ENCODE data around the gene SYS1.

- TF ChIP-seq CTCF (IDR thresholded peaks at IDR 0.05) (no peak), POLR2AphosphoS5 (IDR thresholded peaks at IDR 0.05) (no peak), EP300 (IDR thresholded peaks at IDR 0.05) (no peak), POLR2A (IDR thresholded peaks at IDR 0.05) (no peak)
Observed at GRCh38 chr20:45346291-45346718, 16.7 kb upstream of the SYS1 start.
